H9 (cell line): ENCODE data around the gene MRTFB. TPM values are rescaled to one million over a fixed set of nuclear protein-coding genes. Genes with fewer than 3 reads are reported as not detected.

Experiments used
- DNase-seq: peaks from one replicate; pipeline ENCODE4 v3.0.0-alpha.2; 2017
- H2AFZ ChIP-seq: one replicate; pipeline ENCODE4 v1.6.1; 2013; ENCODE audit warnings: mild to moderate bottlenecking, low read length, control low read depth, moderate library complexity
- H2AK5ac ChIP-seq: 2 replicates; pipeline ENCODE4 v1.6.1; 2013; ENCODE audit warnings: low read length, control low read depth, mixed read lengths; ENCODE audit not compliant: insufficient read length
- H2BK120ac ChIP-seq: one replicate; pipeline ENCODE4 v1.6.1; 2013; ENCODE audit warnings: low read depth, mild to moderate bottlenecking, low read length, control low read depth, inconsistent platforms; ENCODE audit not compliant: poor library complexity, severe bottlenecking
- H2BK12ac ChIP-seq: 2 replicates; pipeline ENCODE4 v1.6.1; 2013; ENCODE audit warnings: low read length, control low read depth, mixed read lengths, low read depth; ENCODE audit not compliant: insufficient read length
- H2BK15ac ChIP-seq: 2 replicates; pipeline ENCODE4 v1.6.1; 2013; ENCODE audit warnings: low read depth, low read length, control low read depth
- H2BK20ac ChIP-seq: one replicate; pipeline ENCODE4 v1.6.1; 2013; ENCODE audit warnings: low read depth, mild to moderate bottlenecking, low read length, control low read depth, inconsistent platforms; ENCODE audit not compliant: poor library complexity, severe bottlenecking
- H2BK5ac ChIP-seq: 2 replicates; pipeline ENCODE4 v1.6.1; 2013; ENCODE audit warnings: low read length, control low read depth, mixed read lengths; ENCODE audit not compliant: insufficient read length
- H3K14ac ChIP-seq: 2 replicates; pipeline ENCODE4 v1.6.1; 2013; ENCODE audit warnings: low read length, control low read depth; ENCODE audit not compliant: insufficient read depth
- H3K18ac ChIP-seq: 2 replicates; pipeline ENCODE4 v1.6.1; 2013; ENCODE audit warnings: low read depth, mild to moderate bottlenecking, mixed read lengths, low read length, control low read depth; ENCODE audit not compliant: insufficient read length
- H3K23ac ChIP-seq: 2 replicates; pipeline ENCODE4 v1.6.1; 2013; ENCODE audit warnings: low read length, control low read depth, mixed read lengths, low read depth; ENCODE audit not compliant: insufficient read length
- H3K23me2 ChIP-seq: 2 replicates; pipeline ENCODE4 v1.6.1; 2013; ENCODE audit warnings: low read depth, mild to moderate bottlenecking, mixed read lengths, low read length, control low read depth; ENCODE audit not compliant: insufficient read length, poor library complexity, severe bottlenecking
- H3K27ac ChIP-seq: 2 replicates; pipeline ENCODE4 v1.5.1; 2013; ENCODE audit warnings: low read length, control low read depth, mixed read lengths, low read depth; ENCODE audit not compliant: insufficient read length
- H3K27me3 ChIP-seq: 2 replicates; pipeline ENCODE4 v1.6.1; 2013; ENCODE audit warnings: low read length, control low read depth, inconsistent platforms; ENCODE audit not compliant: insufficient read depth
- H3K4ac ChIP-seq: 2 replicates; pipeline ENCODE4 v1.6.1; 2013; ENCODE audit warnings: low read depth, mild to moderate bottlenecking, control low read depth, inconsistent platforms, low read length, moderate library complexity
- H3K4me1 ChIP-seq: 2 replicates; pipeline ENCODE4 v1.6.1; 2013; ENCODE audit warnings: low read length, control low read depth, inconsistent platforms; ENCODE audit not compliant: insufficient read depth
- H3K4me2 ChIP-seq: 2 replicates; pipeline ENCODE4 v1.6.1; 2013; ENCODE audit warnings: low read length, control low read depth, mixed read lengths; ENCODE audit not compliant: insufficient read length, insufficient read depth
- H3K56ac ChIP-seq: 2 replicates; pipeline ENCODE4 v1.6.1; 2013; ENCODE audit warnings: low read depth, mild to moderate bottlenecking, mixed read lengths, low read length, control low read depth; ENCODE audit not compliant: insufficient read length
- H3K79me1 ChIP-seq: 2 replicates; pipeline ENCODE4 v1.6.1; 2013; ENCODE audit warnings: low read depth, mild to moderate bottlenecking, moderate library complexity, low read length, control low read depth, inconsistent platforms; ENCODE audit not compliant: insufficient read depth, poor library complexity, severe bottlenecking
- H3K79me2 ChIP-seq: 2 replicates; pipeline ENCODE4 v1.6.1; 2013; ENCODE audit warnings: low read length, control low read depth, inconsistent platforms; ENCODE audit not compliant: insufficient read depth
- H3K9ac ChIP-seq: 2 replicates; pipeline ENCODE4 v1.6.1; 2013; ENCODE audit warnings: low read length, control low read depth, mixed read lengths; ENCODE audit not compliant: insufficient read length; ENCODE audit errors: extremely low read depth
- H3K9me3 ChIP-seq: one replicate; pipeline ENCODE4 v1.6.1; 2013; ENCODE audit warnings: low read depth, low read length, inconsistent platforms; ENCODE audit not compliant: control insufficient read depth
- H3T11ph ChIP-seq: one replicate; pipeline ENCODE4 v1.6.1; 2013; ENCODE audit warnings: mild to moderate bottlenecking, low read length, control low read depth, inconsistent platforms
- H4K20me1 ChIP-seq: one replicate; pipeline ENCODE4 v1.6.1; 2013; ENCODE audit not compliant: control insufficient read depth, insufficient read length, insufficient read depth
- H4K5ac ChIP-seq: 2 replicates; pipeline ENCODE4 v1.6.1; 2013; ENCODE audit warnings: low read depth, mild to moderate bottlenecking, mixed read lengths, low read length, control low read depth; ENCODE audit not compliant: insufficient read length
- H4K8ac ChIP-seq: replicated peaks from 2 replicates; pipeline ENCODE4 v1.6.1; 2013; ENCODE audit warnings: low read length, control low read depth, mixed read lengths, low read depth; ENCODE audit not compliant: insufficient read length
- H4K91ac ChIP-seq: 2 replicates; pipeline ENCODE4 v1.6.1; 2013; ENCODE audit warnings: low read depth, mild to moderate bottlenecking, moderate library complexity, mixed read lengths, low read length, control low read depth; ENCODE audit not compliant: insufficient read length
- H3K27ac Mint-ChIP-seq, 3 experiments: 2 replicates in 2 of 3; 3 replicates in 1 of 3; pipeline ENCODE4 v1.8.0; 2020 to 2021; ENCODE audit warnings: mixed read lengths in 3 of 3, mild to moderate bottlenecking in 1 of 3, moderate library complexity in 1 of 3
- H3K27me3 Mint-ChIP-seq: 2 replicates; pipeline ENCODE4 v1.8.0; 2021; ENCODE audit warnings: low read depth, mild to moderate bottlenecking, moderate library complexity, mixed read lengths
- H3K36me3 Mint-ChIP-seq, 3 experiments: 2 replicates in 2 of 3; 3 replicates in 1 of 3; pipeline ENCODE4 v1.8.0; 2020 to 2021; ENCODE audit warnings: low read depth in 3 of 3, mixed read lengths in 3 of 3; ENCODE audit not compliant: insufficient read depth in 1 of 3
- H3K4me1 Mint-ChIP-seq, 2 experiments: 2 replicates each; pipeline ENCODE4 v1.8.0; 2020; ENCODE audit warnings: mixed read lengths in 2 of 2
- H3K4me3 Mint-ChIP-seq, 2 experiments: 2 replicates in 1 of 2; 3 replicates in 1 of 2; pipeline ENCODE4 v1.8.0; 2020 to 2021; ENCODE audit warnings: mild to moderate bottlenecking in 2 of 2, mixed read lengths in 2 of 2, moderate library complexity in 1 of 2
- H3K9me3 Mint-ChIP-seq, 2 experiments: 2 replicates in 1 of 2; 3 replicates in 1 of 2; pipeline ENCODE4 v1.8.0; 2020; ENCODE audit warnings: mild to moderate bottlenecking in 2 of 2, mixed read lengths in 2 of 2, moderate library complexity in 1 of 2
- CTCF ChIP-seq: fragments of 200-600 bp; sonication (generic); conservative IDR thresholded peaks from 3 replicates; pipeline ENCODE4 v1.8.0; 2021; ENCODE audit warnings: antibody characterized with exemption, mild to moderate bottlenecking
- WGBS: extraction: QIAGEN DNeasy Blood & Tissue Kit; methylation state at CpG from one replicate; pipeline ENCODE4 v1.1.7; 2013; ENCODE audit warnings: missing lambda C conversion rate, low lambda C conversion rate, mixed read lengths; ENCODE audit not compliant: insufficient read length; ENCODE audit errors: extremely low coverage; 5-methylcytosine and 5-hydroxymethylcytosine counted together
- total RNA-seq: library from RNA; stranded (reverse); gene quantifications from 2 replicates; pipeline ENCODE4 v1.2.1, GENCODE V29; 2021

MRTFB gene
- total RNA-seq, 1 experiment from 2014 or later: 29.9 TPM

GRCh38 chr16:14037960-14038359 lies 33.2 kb upstream of the MRTFB start:
- Histone ChIP-seq H3K23me2 (no peaks in the 10 kb centered on the region), H3K9me3 (no peaks in the 10 kb centered on the region), H2BK5ac (no peak overlapping the region), H2AK5ac (no peak overlapping the region), H3T11ph (no peak overlapping the region), H3K4me1 (no peaks in the 10 kb centered on the region), H3K56ac (no peak overlapping the region), H3K27me3 (no peaks in the 10 kb centered on the region), H3K9ac (no peak overlapping the region), H2BK20ac (no peak overlapping the region), H3K18ac (no peak overlapping the region), H3K79me2 (no peaks in the 10 kb centered on the region), H2BK120ac (no peak overlapping the region), H4K5ac (no peak overlapping the region), H4K8ac (no peak overlapping the region), H3K27ac (no peak overlapping the region), H3K23ac (no peak overlapping the region), H4K91ac (no peak overlapping the region), H2BK15ac (no peak overlapping the region), H2BK12ac (no peak overlapping the region), H3K79me1 (no peaks in the 10 kb centered on the region), H3K14ac (no peak overlapping the region), H3K4ac (no peak overlapping the region), H4K20me1 (no peaks in the 10 kb centered on the region), H3K4me2 (no peak overlapping the region), H2AFZ (no peak overlapping the region)
- no CpG with 5 or more reads among the region's 3 CpGs for WGBS
- no peak for TF ChIP-seq CTCF
- 0 out of 4 replicates have a peak, but pooled peaks cover 0 to 2% of the 10 kb centered on the region in 2 experiments for H3K4me1 Mint-ChIP-seq
- H3K36me3 Mint-ChIP-seq: no peaks in the 10 kb centered on the region
- H3K9me3 Mint-ChIP-seq: no peaks in the 10 kb centered on the region; a peak in 1 of 5 replicates
- no peak for DNase-seq
- H3K27ac Mint-ChIP-seq: no peak overlapping the region
- no peak overlapping the region for H3K4me3 Mint-ChIP-seq
- H3K27me3 Mint-ChIP-seq: no peaks in the 10 kb centered on the region
